WTC11 (cell line): ENCODE results near the gene SULT2A1. TPM values are rescaled to one million over a fixed set of nuclear protein-coding genes. Genes with fewer than 3 reads are reported as not detected.

Experiments used
- ATAC-seq: fragments of 200-7000 bp; cut with Tn5 transposase; 2 replicates; pipeline ENCODE4 v1.10.0; 2021; ENCODE audit warnings: mild to moderate bottlenecking, moderate library complexity
- CTCF ChIA-PET: fragments of 300-600 bp; sonication (Branson Sonifier 250); formaldehyde crosslinking; loops from one replicate; lab custom pipeline; 2021; ENCODE audit warnings: antibody characterized with exemption; lab: Charles Lee
- POLR2A ChIA-PET: fragments of 350-600 bp; sonication (Branson Sonifier 250); formaldehyde crosslinking; loops from one replicate; lab custom pipeline; 2021; ENCODE audit warnings: antibody characterized with exemption; lab: Charles Lee
- DNase-seq: peaks from one replicate; pipeline ENCODE4 v3.0.0; 2021; ENCODE audit warnings: low spot score
- H3K27ac Mint-ChIP-seq: 2 replicates; pipeline ENCODE4 v1.8.0; 2021; ENCODE audit warnings: mixed read lengths
- H3K27me3 Mint-ChIP-seq: 2 replicates; pipeline ENCODE4 v1.8.0; 2021; ENCODE audit warnings: low read depth, mild to moderate bottlenecking, moderate library complexity, mixed read lengths
- H3K36me3 Mint-ChIP-seq: 2 replicates; pipeline ENCODE4 v1.8.0; 2021; ENCODE audit warnings: mixed read lengths
- H3K4me1 Mint-ChIP-seq: 2 replicates; pipeline ENCODE4 v1.8.0; 2022; ENCODE audit warnings: mixed read lengths
- H3K4me3 Mint-ChIP-seq: 2 replicates; pipeline ENCODE4 v1.8.0; 2021; ENCODE audit warnings: mild to moderate bottlenecking, moderate library complexity, mixed read lengths
- H3K9me3 Mint-ChIP-seq: 2 replicates; pipeline ENCODE4 v1.8.0; 2021; ENCODE audit warnings: mixed read lengths
- E2F1 ChIP-seq: sonication (generic); formaldehyde crosslinking; IDR thresholded peaks from 2 replicates; pipeline ENCODE4 v1.8.0; 2022; ENCODE audit warnings: mild to moderate bottlenecking, missing genetic modification reagents
- E2F5 ChIP-seq: sonication (generic); formaldehyde crosslinking; IDR thresholded peaks from 2 replicates; pipeline ENCODE4 v1.8.1; 2022; ENCODE audit warnings: mild to moderate bottlenecking, moderate library complexity, missing genetic modification reagents
- ELF4 ChIP-seq: sonication (generic); formaldehyde crosslinking; IDR thresholded peaks from 2 replicates; pipeline ENCODE4 v1.8.1; 2022; ENCODE audit warnings: low read depth, mild to moderate bottlenecking, moderate library complexity, missing genetic modification reagents
- EMX1 ChIP-seq: fragments of 250-450 bp; sonication (Bioruptor Pico); IDR thresholded peaks from 2 replicates; pipeline ENCODE4 v1.8.0; 2021; ENCODE audit warnings: mild to moderate bottlenecking
- ERG ChIP-seq: fragments of 250-450 bp; sonication (Bioruptor Pico); IDR thresholded peaks from 2 replicates; pipeline ENCODE4 v1.8.0; 2021; ENCODE audit warnings: mild to moderate bottlenecking
- ESRRA ChIP-seq: sonication (generic); formaldehyde crosslinking; IDR thresholded peaks from 2 replicates; pipeline ENCODE4 v1.8.1; 2022; ENCODE audit warnings: mild to moderate bottlenecking, missing genetic modification reagents, borderline replicate concordance
- HMGXB4 ChIP-seq: sonication (generic); formaldehyde crosslinking; IDR thresholded peaks from 2 replicates; pipeline ENCODE4 v1.8.1; 2023; ENCODE audit warnings: mild to moderate bottlenecking, moderate library complexity, missing genetic modification reagents
- JAZF1 ChIP-seq: fragments of 250-450 bp; sonication (Bioruptor Pico); IDR thresholded peaks from 2 replicates; pipeline ENCODE4 v1.9.0; 2021; ENCODE audit warnings: moderate library complexity, mild to moderate bottlenecking, inconsistent platforms
- NFATC4 ChIP-seq: fragments of 250-450 bp; sonication (Bioruptor Pico); IDR thresholded peaks from 2 replicates; pipeline ENCODE4 v1.9.0; 2021; ENCODE audit warnings: mild to moderate bottlenecking
- NFE2L1 ChIP-seq: sonication (generic); formaldehyde crosslinking; IDR thresholded peaks from 2 replicates; pipeline ENCODE4 v1.8.1; 2023; ENCODE audit warnings: missing genetic modification reagents
- NR1H2 ChIP-seq: sonication (generic); formaldehyde crosslinking; IDR thresholded peaks from 2 replicates; pipeline ENCODE4 v1.9.0; 2021; ENCODE audit warnings: mild to moderate bottlenecking, moderate library complexity, missing genetic modification reagents
- NR2C2 ChIP-seq: sonication (generic); formaldehyde crosslinking; IDR thresholded peaks from 2 replicates; pipeline ENCODE4 v1.8.0; 2022; ENCODE audit warnings: mild to moderate bottlenecking, missing genetic modification reagents
- RORB ChIP-seq: fragments of 250-450 bp; sonication (Bioruptor Pico); IDR thresholded peaks from 2 replicates; pipeline ENCODE4 v1.9.0; 2021; ENCODE audit warnings: mild to moderate bottlenecking
- SMAD4 ChIP-seq: sonication (generic); formaldehyde crosslinking; IDR thresholded peaks from 2 replicates; pipeline ENCODE4 v1.8.0; 2022; ENCODE audit warnings: mild to moderate bottlenecking, missing genetic modification reagents
- TCF7 ChIP-seq: sonication (generic); formaldehyde crosslinking; IDR thresholded peaks from 2 replicates; pipeline ENCODE4 v1.8.0; 2022; ENCODE audit warnings: mild to moderate bottlenecking, low read depth, missing genetic modification reagents, moderate library complexity
- TEAD1 ChIP-seq: sonication (generic); formaldehyde crosslinking; IDR thresholded peaks from 2 replicates; pipeline ENCODE4 v1.8.0; 2022; ENCODE audit warnings: mild to moderate bottlenecking, missing genetic modification reagents
- TP53 ChIP-seq: sonication (generic); formaldehyde crosslinking; IDR thresholded peaks from 2 replicates; pipeline ENCODE4 v1.8.1; 2023; ENCODE audit warnings: mild to moderate bottlenecking, missing genetic modification reagents
- ZBTB21 ChIP-seq: sonication (generic); formaldehyde crosslinking; IDR thresholded peaks from 2 replicates; pipeline ENCODE4 v1.8.1; 2023; ENCODE audit warnings: mild to moderate bottlenecking, missing genetic modification reagents, borderline replicate concordance
- ZMAT4 ChIP-seq: fragments of 250-450 bp; sonication (Bioruptor Pico); IDR thresholded peaks from 2 replicates; pipeline ENCODE4 v1.9.0; 2021; ENCODE audit warnings: mild to moderate bottlenecking
- ZNF263 ChIP-seq: sonication (generic); formaldehyde crosslinking; IDR thresholded peaks from 2 replicates; pipeline ENCODE4 v1.8.1; 2022; ENCODE audit warnings: low read depth, mild to moderate bottlenecking, moderate library complexity, missing genetic modification reagents
- ZNF317 ChIP-seq: sonication (generic); formaldehyde crosslinking; IDR thresholded peaks from 2 replicates; pipeline ENCODE4 v1.8.1; 2023; ENCODE audit warnings: low read depth, mild to moderate bottlenecking, moderate library complexity, missing genetic modification reagents, borderline replicate concordance
- ZNF416 ChIP-seq: fragments of 250-450 bp; sonication (Bioruptor Pico); IDR thresholded peaks from 2 replicates; pipeline ENCODE4 v1.9.0; 2021; ENCODE audit warnings: mild to moderate bottlenecking, inconsistent platforms
- ZNF512 ChIP-seq: sonication (generic); formaldehyde crosslinking; IDR thresholded peaks from 2 replicates; pipeline ENCODE4 v1.8.1; 2022; ENCODE audit warnings: missing genetic modification reagents, borderline replicate concordance
- ZSCAN18 ChIP-seq: fragments of 250-450 bp; sonication (Bioruptor Pico); IDR thresholded peaks from 2 replicates; pipeline ENCODE4 v2.1.2; 2022; ENCODE audit warnings: mild to moderate bottlenecking, moderate library complexity
- total RNA-seq: library from RNA; stranded (reverse); gene quantifications from 3 replicates; pipeline ENCODE4 v1.2.3, GENCODE V29; 2021

SULT2A1 gene
- total RNA-seq, 1 experiment from 2014 or later, result 0.31 TPM

- TF ChIP-seq HMGXB4 (CRISPR knock-in tag) (no peak), ERG (no peak), E2F1 (CRISPR knock-in tag) (no peak), JAZF1 (no peak), TP53 (CRISPR knock-in tag) (no peak), SMAD4 (no peak), TEAD1 (CRISPR knock-in tag) (no peak)
Observed at GRCh38 chr19:47896773-47897172, 10.7 kb upstream of the SULT2A1 start (continued).

- no peak overlapping the region for H3K4me3 Mint-ChIP-seq
- no peak overlapping the region for H3K27ac Mint-ChIP-seq
- TF ChIP-seq SMAD4, result no peak
- TF ChIP-seq TCF7 (CRISPR knock-in tag), result no peak
- TF ChIP-seq NR2C2 (CRISPR knock-in tag), result no peak
- TF ChIP-seq ZMAT4 (CRISPR knock-in tag), result no peak
- no peak for TF ChIP-seq NFE2L1 (CRISPR knock-in tag)
- no peak for TF ChIP-seq ELF4
- no peak for TF ChIP-seq ZNF416
- TF ChIP-seq RORB, result no peak
- no peak for TF ChIP-seq ZSCAN18 (CRISPR knock-in tag)
- no peak for TF ChIP-seq ESRRA (CRISPR knock-in tag)
- no peak for TF ChIP-seq ZBTB21
- no peak for TF ChIP-seq ZNF317
- no peak for TF ChIP-seq ZNF263 (CRISPR knock-in tag)
- TF ChIP-seq E2F5 (CRISPR knock-in tag), result no peak
- TF ChIP-seq TEAD1 (CRISPR knock-in tag), result no peak
- TF ChIP-seq NFATC4 (CRISPR knock-in tag), result no peak
- TF ChIP-seq JAZF1, result no peak
- no peak for TF ChIP-seq ZNF512 (CRISPR knock-in tag)
- no peak for TF ChIP-seq NR1H2 (CRISPR knock-in tag)
- no peak for TF ChIP-seq EMX1 (CRISPR knock-in tag)
- DNase-seq (no peak), ATAC-seq (no peak)
- H3K9me3 Mint-ChIP-seq, result peaks cover 18% of the 10 kb centered on the region
- POLR2A ChIA-PET, result no interaction called here
- H3K27me3 Mint-ChIP-seq, result no peaks in the 10 kb centered on the region
- peaks cover 16% of the 10 kb centered on the region for H3K36me3 Mint-ChIP-seq
- peaks cover 3% of the 10 kb centered on the region; the same call in 1 of the 2 replicates for H3K4me1 Mint-ChIP-seq
- CTCF ChIA-PET, result interaction anchor here (0.6 kb wide), 1 partner anchor 130 kb away, joined by 3 read pairs; no protein-coding TSS in a partner anchor
Observed at GRCh38 chr19:47896019-47896418, 9.9 kb upstream of the SULT2A1 start.
